GM21526 (cell line): ENCODE measurements around the gene FDX1.

ENCODE experiments used
- ATAC-seq: cut with Tn5 transposase; IDR thresholded peaks from one replicate; pipeline ENCODE4 v1.9.1; 2021; ENCODE audit warnings: moderate library complexity; ENCODE audit not compliant: unreplicated experiment, low FRiP score

The FDX1 gene

DNA sequence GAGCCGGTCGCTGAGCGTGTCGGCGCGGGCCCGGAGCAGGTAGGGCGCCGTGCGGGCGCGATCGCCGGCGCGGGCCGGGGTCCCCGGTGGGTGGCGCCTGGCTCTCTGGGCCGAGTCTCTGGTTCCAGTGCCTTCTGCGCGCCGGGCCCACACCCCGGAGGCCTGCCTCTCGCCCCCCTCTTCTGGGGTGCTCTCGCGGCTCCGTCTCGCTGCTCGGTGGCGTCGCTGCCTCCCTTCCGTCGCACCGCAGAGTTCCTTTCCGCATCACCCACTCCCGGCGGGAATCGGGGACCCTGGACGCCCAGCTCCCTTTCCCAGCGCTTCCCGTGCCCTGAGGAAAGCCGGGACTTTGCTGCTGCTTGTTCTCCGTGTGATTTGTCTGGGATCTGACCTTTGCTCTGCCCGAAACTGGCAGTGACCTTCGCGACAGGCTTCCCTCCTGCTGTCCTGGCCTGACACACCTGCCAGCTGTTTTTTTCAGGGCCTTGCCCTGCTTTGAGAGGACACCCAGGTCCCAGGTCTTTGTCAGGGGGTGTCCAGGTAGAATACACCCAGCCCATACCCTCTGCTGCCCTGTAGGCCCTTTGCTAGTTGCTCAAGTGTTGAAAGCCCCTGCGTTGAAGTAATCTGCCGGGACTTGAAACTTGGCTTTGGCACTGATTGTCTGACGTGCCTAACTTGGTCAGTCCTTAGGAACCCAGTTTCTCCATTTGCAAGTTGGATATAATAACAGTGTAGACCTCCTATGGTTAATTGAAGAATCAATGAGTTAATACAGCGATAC is 711 bp downstream of the FDX1 start:
- peak; percentile 45 for ATAC-seq

- ATAC-seq = no peak
These were observed 1.4 kb downstream of the FDX1 start for GRCh38 chr11:110431051-110431672.

- no peak for ATAC-seq
These were observed 1.9 kb downstream of the FDX1 start for GRCh38 chr11:110431674-110432073.

- no peak for ATAC-seq
These were observed 3.1 kb downstream of the FDX1 start for GRCh38 chr11:110432713-110433392.

DNA sequence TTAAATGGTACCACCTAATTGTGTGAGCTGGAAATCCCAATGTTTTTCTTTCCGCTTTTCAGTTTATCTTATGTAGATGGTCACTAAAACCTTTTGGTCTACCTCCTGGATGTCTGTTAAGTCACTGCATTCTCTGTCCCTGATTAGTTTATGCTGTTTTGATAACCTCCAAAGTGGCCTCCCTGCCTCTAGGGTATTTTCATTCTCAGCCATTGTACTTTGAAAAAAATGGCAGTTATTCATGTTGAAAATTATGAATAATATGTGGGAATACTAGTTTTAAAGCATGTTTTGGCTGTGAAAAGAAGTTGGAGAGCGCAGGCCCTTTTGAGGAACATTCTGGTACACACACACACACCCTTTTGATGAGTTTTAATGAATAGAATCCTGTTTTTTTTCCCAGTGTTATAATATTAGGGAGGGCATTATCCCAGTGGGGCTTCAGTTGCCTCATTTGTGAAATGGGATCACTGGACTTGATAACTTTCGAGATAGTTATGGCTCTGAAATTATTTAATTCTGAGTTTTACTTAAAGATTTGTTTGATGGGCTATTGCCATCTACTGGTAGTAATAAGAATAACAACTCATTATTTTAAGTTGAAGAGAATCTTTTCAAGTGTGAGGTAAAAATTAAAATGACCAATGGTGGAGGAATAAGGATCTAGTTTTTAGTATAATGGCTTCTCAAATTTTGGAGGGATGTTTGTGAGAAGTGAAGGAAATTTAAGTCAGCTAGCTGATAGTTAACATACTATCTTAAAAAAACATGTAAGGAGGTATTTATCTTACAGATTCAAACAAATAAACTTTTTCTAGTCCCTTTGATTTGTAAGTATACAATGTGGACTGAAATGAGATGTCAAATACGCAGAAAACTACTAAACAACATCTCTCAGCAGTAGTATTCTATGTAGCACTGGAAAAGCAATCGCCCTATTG is 3.9 kb downstream of the FDX1 start:
- ATAC-seq = no peak

DNA sequence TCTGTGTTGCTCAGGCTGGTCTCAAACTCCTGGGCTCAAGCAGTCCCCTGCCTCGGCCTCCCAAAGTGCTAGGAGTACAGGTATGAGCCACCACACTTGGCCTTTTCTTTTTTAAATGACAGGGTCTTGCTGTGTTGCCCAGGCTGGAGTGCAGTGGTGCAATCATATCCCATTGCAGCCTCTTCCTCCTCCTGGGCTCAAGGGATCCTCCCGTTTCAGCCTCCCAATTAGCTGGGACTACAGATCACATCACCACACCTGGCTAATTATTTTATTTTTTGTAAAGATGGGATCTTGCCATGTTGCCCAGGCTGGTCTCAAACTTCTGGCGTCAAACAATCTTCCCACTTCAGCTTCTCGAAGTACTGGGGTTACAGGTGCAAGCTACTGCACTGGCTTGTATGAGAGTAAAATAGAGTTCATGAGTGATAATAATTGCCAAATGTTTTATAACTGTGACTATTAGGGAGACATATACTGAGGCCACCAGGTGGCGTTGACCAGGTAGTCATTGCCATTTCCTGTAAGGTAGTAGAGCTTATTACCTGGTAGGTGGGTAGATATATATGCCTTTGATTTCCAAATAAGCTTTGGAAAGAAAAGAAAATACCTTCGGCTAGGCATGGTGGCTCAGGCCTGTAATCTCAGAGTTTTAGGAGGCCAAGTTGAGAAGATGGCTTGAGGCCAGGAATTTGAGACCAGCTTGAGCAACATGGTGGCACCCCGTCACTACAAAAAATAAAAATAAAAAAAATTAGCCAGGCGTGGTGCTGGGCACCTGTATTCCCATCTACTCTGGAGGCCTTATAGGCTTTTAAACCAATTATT is 5.4 kb downstream of the FDX1 start:
- ATAC-seq = no peak

DNA sequence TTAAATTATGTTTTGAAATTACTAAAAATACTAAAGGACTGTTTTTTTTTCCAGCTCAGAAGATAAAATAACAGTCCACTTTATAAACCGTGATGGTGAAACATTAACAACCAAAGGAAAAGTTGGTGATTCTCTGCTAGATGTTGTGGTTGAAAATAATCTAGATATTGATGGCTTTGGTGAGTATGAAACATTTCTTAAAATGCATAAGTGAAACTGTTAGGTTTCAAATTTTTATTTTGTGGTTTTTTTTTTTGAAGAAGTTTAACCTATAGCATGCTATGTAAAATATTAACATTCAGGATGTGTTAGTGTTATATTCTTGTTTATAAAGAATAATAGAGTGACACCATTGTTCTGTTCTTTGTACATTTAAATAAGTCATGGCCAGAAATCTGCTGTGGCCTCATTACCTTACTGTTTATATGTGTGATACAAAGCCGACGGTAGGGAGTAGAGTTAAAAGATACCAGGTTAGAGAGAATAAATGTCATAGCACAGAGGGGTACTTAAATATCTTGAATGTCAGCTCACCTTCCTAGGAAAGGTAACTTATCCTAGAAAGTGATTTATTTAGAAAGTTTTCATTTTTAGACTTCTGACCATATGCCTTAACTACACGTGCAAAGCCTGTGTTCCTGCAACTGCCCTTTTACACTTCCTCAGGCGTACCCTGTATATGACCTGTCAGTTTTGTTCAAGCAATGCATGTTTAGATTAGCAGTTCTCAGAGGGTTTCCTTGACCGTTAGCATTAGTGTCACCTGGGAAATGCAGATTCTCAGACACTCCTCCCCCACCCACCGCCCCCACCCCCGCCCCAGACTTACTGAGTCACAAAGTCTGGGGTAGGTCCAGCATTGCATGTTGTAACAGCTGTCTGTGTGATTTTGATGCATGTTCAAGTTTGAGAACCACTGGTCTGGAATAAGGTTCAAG is 6.3 kb downstream of the FDX1 start:
- ATAC-seq = no peak

DNA sequence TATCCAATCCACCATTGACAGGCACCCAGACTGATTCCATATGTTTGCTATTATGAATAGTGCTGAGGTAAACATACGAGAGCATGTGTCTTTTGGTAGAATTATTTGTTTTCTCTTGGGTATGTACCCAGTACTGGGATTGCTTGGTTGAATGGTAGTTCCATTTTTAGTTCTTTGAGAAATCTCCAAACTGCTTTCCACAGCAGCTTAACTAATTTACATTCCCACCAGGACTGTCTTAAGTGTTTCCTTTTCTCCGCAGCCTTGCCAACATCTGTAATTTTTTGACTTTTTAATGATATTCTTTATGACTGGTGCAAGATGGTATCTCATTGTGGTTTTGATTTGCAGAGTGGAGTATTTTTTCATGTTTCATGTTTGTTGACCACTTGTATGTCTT is 8.3 kb downstream of the FDX1 start:
- ATAC-seq = no peak

DNA sequence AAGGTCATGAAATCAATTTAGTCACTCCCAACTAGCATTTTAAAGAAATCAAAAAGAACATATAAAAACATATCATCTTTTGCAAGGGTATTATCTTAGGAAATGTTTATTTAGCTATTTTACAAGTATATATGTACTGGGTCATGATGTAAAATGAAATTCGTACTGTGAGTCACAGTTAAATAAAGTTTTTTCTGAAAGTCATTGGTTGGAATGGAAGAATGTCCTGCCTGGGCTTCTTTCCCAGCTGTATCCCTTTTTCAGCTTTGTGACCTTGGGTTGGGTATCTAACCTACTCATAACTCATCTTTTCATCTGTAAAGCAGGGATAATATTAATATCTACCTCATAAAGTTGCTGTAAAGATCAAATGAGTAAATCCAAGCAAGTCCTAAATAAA is 15.7 kb downstream of the FDX1 start:
- no peak for ATAC-seq

DNA sequence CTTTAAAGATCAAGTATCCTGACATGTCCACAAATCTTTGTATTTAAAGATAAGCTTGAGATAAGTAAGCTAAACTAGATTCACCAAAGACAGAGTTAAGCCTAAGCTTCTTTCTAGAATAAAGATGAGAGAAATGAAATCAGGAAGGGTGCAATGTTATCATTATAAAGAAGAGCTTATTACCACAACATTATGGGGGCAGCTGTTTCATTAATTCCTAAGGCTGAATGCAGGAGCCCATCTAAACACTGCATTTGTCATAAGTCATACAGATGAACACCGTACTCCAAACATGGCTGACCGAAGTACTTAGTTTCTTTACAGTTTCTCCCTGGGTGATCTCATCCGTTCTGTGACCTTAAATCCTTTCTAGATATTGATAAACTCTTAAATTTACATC is 16.3 kb downstream of the FDX1 start:
- ATAC-seq = no peak

- no peak for ATAC-seq
These were observed 16.8 kb downstream of the FDX1 start for GRCh38 chr11:110446594-110446993.

DNA sequence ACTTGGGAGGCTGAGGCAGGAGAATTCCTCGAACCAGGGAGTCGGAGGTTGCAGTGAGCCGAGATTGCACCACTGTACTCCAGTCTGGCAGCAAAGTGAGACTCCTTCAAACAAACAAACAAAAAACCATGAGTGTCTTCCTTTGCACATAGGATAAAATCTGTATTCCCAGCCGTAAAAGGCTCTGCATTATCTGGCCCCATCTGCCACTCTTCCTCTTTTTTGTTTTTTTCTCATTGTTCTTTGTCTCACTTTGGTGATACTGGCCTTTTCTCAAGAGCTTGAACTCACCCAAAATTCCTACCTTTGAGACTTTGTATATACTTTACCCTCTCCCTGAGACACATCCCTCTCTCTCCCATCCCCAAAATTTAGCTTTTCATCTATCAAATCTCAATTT is 17.6 kb downstream of the FDX1 start:
- no peak for ATAC-seq

- ATAC-seq = no peak
These were observed 18.4 kb downstream of the FDX1 start for GRCh38 chr11:110447897-110448745.

- ATAC-seq = no peak
These were observed 20.5 kb downstream of the FDX1 start for GRCh38 chr11:110450246-110450645.

DNA sequence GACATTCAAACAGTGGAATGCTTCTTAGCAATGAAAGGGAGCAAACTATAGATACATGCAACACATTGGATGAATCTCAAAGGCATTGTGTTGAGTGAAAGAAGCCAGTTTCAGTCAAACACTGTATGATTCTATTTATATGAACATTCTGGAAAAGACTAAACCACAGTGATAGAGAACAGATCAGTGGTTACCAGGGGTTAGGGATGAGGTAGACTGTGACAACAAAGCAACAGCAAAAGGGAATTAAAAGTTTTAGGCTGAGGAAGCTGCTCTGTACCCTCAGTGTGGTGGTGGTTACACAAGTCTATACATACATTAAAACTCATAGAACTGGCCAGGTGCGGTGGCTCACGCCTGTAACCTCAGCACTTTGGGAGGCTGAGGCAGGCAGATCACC is 23.0 kb downstream of the FDX1 start:
- no peak for ATAC-seq

- ATAC-seq = peak; percentile 89
These were observed 24.1 kb downstream of the FDX1 start for GRCh38 chr11:110453684-110454354.

- no peak for ATAC-seq
These were observed 24.9 kb downstream of the FDX1 start for GRCh38 chr11:110454609-110455008.
